OCI-LY7 (cell line): Measurements from ENCODE around the gene PIGM.

Experiments used
- EZH2phosphoT487 ChIP-seq: fragments of 200-600 bp; sonication (generic); IDR thresholded peaks from 2 replicates; pipeline ENCODE4 v1.6.1; 2018; ENCODE audit warnings: low read depth, borderline replicate concordance, mild to moderate bottlenecking, mixed run types, antibody characterized with exemption, low read length, moderate library complexity, mixed read lengths
- TF ChIP-seq, protein P1 (sequence below): fragments of 200-600 bp; sonication (generic); conservative IDR thresholded peaks from 2 replicates; pipeline ENCODE4 v1.5.1; 2014; ENCODE audit warnings: mild to moderate bottlenecking, antibody characterized with exemption, low read length, moderate library complexity, mixed read lengths

DNA sequence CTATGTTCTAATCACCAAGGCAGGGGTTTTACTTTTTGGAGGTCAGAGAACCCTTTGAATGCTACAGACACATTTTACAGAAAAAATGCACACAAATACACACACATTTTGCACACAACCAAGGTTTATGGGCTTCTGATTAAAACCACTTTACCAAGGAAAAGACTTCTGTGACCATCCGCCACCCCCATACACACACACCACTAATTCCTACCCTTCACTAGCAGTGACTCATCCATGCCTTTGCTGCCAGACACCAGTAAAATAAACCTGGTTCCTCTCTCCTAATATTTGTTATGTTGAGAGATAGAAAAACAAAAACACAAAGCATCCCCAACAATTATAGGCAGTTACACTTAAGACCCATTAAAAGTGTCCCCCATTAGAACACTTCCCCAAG lies 12.9 kb downstream of the PIGM start:
- TF ChIP-seq, protein P1, sequence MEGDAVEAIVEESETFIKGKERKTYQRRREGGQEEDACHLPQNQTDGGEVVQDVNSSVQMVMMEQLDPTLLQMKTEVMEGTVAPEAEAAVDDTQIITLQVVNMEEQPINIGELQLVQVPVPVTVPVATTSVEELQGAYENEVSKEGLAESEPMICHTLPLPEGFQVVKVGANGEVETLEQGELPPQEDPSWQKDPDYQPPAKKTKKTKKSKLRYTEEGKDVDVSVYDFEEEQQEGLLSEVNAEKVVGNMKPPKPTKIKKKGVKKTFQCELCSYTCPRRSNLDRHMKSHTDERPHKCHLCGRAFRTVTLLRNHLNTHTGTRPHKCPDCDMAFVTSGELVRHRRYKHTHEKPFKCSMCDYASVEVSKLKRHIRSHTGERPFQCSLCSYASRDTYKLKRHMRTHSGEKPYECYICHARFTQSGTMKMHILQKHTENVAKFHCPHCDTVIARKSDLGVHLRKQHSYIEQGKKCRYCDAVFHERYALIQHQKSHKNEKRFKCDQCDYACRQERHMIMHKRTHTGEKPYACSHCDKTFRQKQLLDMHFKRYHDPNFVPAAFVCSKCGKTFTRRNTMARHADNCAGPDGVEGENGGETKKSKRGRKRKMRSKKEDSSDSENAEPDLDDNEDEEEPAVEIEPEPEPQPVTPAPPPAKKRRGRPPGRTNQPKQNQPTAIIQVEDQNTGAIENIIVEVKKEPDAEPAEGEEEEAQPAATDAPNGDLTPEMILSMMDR: no peak
- no peak for TF ChIP-seq EZH2phosphoT487
